Small intestine (tissue), 7 donors: ENCODE data around the gene PTCD2. TPM values are rescaled to one million over a fixed set of nuclear protein-coding genes. Genes with fewer than 3 reads are reported as not detected.
A peak's percentile ranks its signal among the peaks of the same experiment; 100 is the strongest.
"Not testable (repeated sequence)": the region's sequence is repeated elsewhere in the genome, so short reads cannot be mapped to it uniquely, and the experiment has no call there.

ENCODE experiments used
- DNase-seq, 2 donors: peaks; one replicate each; pipeline versions ENCODE4 v3.0.0 to v3.0.0-alpha.2; 2013
- FAIRE-seq: peaks from 2 replicates; lab custom pipeline; 2012; peaks lifted over from hg19 to GRCh38; lab: Jason Lieb, UNC
- H3K27ac ChIP-seq, 3 donors: one replicate each; pipeline ENCODE4 v1.5.1; 2013; ENCODE audit warnings: low read length in 2 of 3, mild to moderate bottlenecking in 2 of 3, control low read depth in 1 of 3, inconsistent platforms in 1 of 3, low read depth in 1 of 3, moderate library complexity in 1 of 3
- H3K27me3 ChIP-seq, 3 donors: one replicate each; pipeline ENCODE4 v1.6.1; 2013; ENCODE audit warnings: low read length in 3 of 3, inconsistent platforms in 1 of 3; ENCODE audit not compliant: control insufficient read depth in 3 of 3, insufficient read depth in 3 of 3
- H3K36me3 ChIP-seq, 3 donors: one replicate each; pipeline ENCODE4 v1.6.1; 2013; ENCODE audit warnings: low read length in 3 of 3, inconsistent platforms in 1 of 3, low read depth in 1 of 3, mild to moderate bottlenecking in 1 of 3, moderate library complexity in 1 of 3; ENCODE audit not compliant: control insufficient read depth in 3 of 3, insufficient read depth in 2 of 3
- H3K4me1 ChIP-seq, 3 donors: one replicate each; pipeline ENCODE4 v1.6.1; 2013; ENCODE audit warnings: low read length in 2 of 3, inconsistent platforms in 1 of 3, low read depth in 1 of 3, mild to moderate bottlenecking in 1 of 3, moderate library complexity in 1 of 3; ENCODE audit not compliant: control insufficient read depth in 3 of 3, insufficient read depth in 2 of 3
- H3K4me3 ChIP-seq, 3 donors: one replicate each; pipeline ENCODE4 v1.5.1; 2013; ENCODE audit warnings: low read length in 3 of 3, control low read depth in 1 of 3, inconsistent platforms in 1 of 3, low read depth in 1 of 3, mild to moderate bottlenecking in 1 of 3, moderate library complexity in 1 of 3
- H3K9me3 ChIP-seq, 2 donors: one replicate each; pipeline ENCODE4 v1.6.1; 2013; ENCODE audit warnings: low read depth in 1 of 2, low read length in 1 of 2; ENCODE audit not compliant: control insufficient read depth in 2 of 2, insufficient read depth in 1 of 2
- WGBS, 3 donors: extraction: QIAGEN DNeasy Blood & Tissue Kit; methylation state at CpG; one replicate each; pipeline ENCODE4 v1.1.7; 2013; 5-methylcytosine and 5-hydroxymethylcytosine counted together
- polyA plus RNA-seq, 4 donors: library from polyadenylated mRNA; stranded (reverse) in 3 of 4; unstranded in 1 of 4; fragments of 200-250 nt in 3 of 4; fragments of 120-200 nt in 1 of 4; gene quantifications; one replicate each; pipeline versions ENCODE4 v1.2.1 to v1.2.3, GENCODE V29; 2013
- donor health status: healthy with polysubstance abuse.
- donor health status: control.
- donor health status: control.
- donor health status: Bipolar disorder and iron deficiency.
- donor health status: healthy.

PTCD2 gene
- polyA plus RNA-seq, 4 donors = 0.67 to 6.7 (median 2.8) TPM

- FAIRE-seq (no peak), DNase-seq (no peak)
- Histone ChIP-seq H3K9me3 (no peaks in the 10 kb centered on the region), H3K27ac (no peak overlapping the region), H3K36me3 (no peaks in the 10 kb centered on the region), H3K4me1 (no peaks in the 10 kb centered on the region), H3K27me3 (no peaks in the 10 kb centered on the region), H3K4me3 (no peak overlapping the region)
These were observed 72.9 kb downstream of the PTCD2 start for GRCh38 chr5:72393052-72393451.

DNA sequence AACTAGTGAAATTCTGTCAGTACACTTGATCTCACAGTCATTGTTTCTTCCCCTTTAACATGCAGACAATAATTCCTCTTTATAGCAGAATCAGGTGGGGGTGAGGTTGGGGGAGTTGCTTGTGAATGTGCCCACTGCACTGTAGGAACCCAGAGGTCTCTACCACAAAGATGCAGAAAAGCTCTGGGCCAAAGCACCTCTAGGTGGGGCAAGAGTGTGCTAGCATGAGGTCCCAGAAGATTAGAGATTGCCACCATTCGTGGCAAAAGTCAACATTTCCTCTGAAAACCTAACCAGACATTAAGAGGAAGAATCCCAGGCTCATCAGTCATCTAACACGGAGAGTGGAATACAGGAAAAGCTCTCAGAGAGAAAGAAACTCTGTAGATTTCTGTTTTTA is 74.5 kb downstream of the PTCD2 start:
- DNase-seq (peak; percentile 6), FAIRE-seq (no peak)
- Histone ChIP-seq H3K9me3 (no peaks in the 10 kb centered on the region), H3K36me3 (no peaks in the 10 kb centered on the region), H3K27me3 (peaks cover 0 to 2% (median 0%) of the 10 kb centered on the region in 3 donors), H3K27ac (no peak overlapping the region), H3K4me1 (no peaks in the 10 kb centered on the region), H3K4me3 (no peak overlapping the region)
- 23 to 34% (median 26%) methylated on average over 2 of the region's 2 CpGs for WGBS, 3 donors

- peaks cover 0 to 18% of the 10 kb centered on the region in 2 donors for H3K9me3 ChIP-seq
- no peak for DNase-seq
- no peak overlapping the region for H3K4me3 ChIP-seq
- no peaks in the 10 kb centered on the region for H3K4me1 ChIP-seq
- H3K27me3 ChIP-seq = peaks cover 0 to 2% (median 0%) of the 10 kb centered on the region in 3 donors
- WGBS, 3 donors = 62 to 72% (median 64%) methylated on average over 6 of the region's 6 CpGs
- FAIRE-seq = no peak
- H3K36me3 ChIP-seq = no peaks in the 10 kb centered on the region
- no peak overlapping the region for H3K27ac ChIP-seq
These were observed 77.7 kb downstream of the PTCD2 start for GRCh38 chr5:72397836-72398235.

DNA sequence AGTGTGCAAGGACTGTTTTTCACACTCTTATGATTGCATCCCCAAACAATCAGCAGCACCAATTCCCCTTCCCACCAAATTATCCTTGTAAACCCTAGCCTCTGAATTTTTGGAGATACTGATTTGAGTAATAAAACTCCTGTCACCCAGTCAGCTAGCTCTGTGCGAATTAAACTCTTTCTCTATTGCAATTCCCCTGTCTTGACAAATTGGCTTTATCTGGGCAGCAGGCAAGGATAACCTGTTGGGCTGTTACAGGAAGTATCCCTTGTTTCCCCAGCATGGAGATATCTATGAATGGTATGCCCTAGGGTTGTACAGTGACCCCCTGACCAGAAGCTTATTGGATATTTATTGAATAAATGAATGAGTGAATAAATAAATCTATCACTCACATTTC is 80.8 kb downstream of the PTCD2 start:
- no peak for FAIRE-seq
- 62 to 100% (median 94%) methylated on average over 1 of the region's 1 CpG for WGBS, 3 donors

DNA sequence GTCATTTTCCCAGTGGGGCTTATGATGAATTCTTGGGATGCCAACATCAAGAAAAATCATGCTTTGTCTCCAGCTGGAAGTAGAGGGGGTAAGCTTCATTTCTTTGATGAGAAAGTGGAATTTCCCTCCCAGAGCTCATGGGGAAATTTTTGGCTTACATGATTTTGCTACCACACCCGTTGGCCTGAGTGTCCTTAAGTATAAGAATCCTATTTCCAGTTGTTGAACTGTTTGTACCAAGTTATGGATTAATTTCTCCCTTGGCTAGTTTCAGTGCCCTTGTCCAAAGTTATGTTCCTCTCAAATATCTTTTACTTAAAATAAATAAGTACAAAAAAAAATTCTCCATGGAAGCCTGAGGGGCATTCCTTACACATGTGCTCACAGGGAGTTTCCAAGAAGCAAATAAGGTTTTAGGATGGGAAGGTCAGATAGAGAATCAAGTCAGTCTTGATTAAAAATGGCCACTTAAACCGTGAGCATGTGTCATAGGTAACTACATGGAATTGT is 82.3 kb downstream of the PTCD2 start:
- Histone ChIP-seq H3K36me3 (no peaks in the 10 kb centered on the region), H3K4me3 (no peak overlapping the region), H3K27me3 (peaks cover 0 to 2% (median 0%) of the 10 kb centered on the region in 3 donors), H3K9me3 (peaks cover 0 to 22% of the 10 kb centered on the region in 2 donors), H3K27ac (peak overlapping the region in 1 of 3 donors; percentile 32), H3K4me1 (no peaks in the 10 kb centered on the region)
- no peak for FAIRE-seq
- DNase-seq = no peak
- WGBS, 3 donors = 55 to 81% (median 71%) methylated on average over 2 of the region's 2 CpGs

More for the DNA sequence above, 80.8 kb downstream of the PTCD2 start:
- no peak for DNase-seq
- Histone ChIP-seq H3K4me1 (no peaks in the 10 kb centered on the region), H3K4me3 (no peak overlapping the region), H3K36me3 (no peaks in the 10 kb centered on the region), H3K27me3 (peaks cover 0 to 2% (median 0%) of the 10 kb centered on the region in 3 donors), H3K27ac (no peak overlapping the region), H3K9me3 (peaks cover 0 to 22% of the 10 kb centered on the region in 2 donors)

DNA sequence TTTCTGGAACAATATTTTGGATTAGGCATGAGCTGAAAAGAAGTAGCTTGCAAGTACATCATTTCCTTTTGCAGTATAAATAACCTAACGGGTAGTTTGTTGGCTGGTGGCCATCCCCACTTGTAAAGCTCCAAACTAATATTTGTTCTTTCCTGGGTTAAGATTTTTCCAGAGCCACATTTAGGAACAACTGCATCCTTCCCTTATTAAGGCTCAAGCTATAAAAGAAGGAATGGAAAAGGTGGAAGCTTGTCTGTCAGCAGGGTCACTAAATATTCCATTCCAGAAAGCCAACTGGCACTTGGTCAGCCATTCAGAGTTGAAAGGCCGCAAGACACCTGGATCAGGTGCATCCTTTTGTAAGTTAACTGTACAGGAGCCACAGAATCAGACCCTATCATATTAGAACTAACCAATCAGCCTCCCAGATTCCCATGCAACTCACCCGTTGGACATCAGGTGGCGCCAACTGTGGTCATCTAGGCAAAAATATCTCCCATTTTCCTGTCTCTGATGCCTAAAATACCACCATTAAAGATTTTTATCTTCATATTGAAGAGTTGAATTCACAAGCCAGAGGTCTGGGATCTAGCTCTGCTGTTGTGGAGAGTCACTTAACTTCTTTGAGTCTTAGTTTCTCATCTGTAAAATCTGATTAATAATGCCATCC is 82.9 kb downstream of the PTCD2 start:
- peaks cover 0 to 22% of the 10 kb centered on the region in 2 donors for H3K9me3 ChIP-seq
- H3K27me3 ChIP-seq = peaks cover 0 to 2% (median 0%) of the 10 kb centered on the region in 3 donors
- WGBS, 3 donors = 57 to 77% (median 68%) methylated on average over 4 of the region's 4 CpGs
- H3K4me1 ChIP-seq = no peaks in the 10 kb centered on the region
- H3K4me3 ChIP-seq = no peak overlapping the region
- peak in 1 of 2 donors; percentile 8 for DNase-seq
- peak overlapping the region in 1 of 3 donors; percentile 42 for H3K27ac ChIP-seq
- H3K36me3 ChIP-seq = no peaks in the 10 kb centered on the region
- no peak for FAIRE-seq

DNA sequence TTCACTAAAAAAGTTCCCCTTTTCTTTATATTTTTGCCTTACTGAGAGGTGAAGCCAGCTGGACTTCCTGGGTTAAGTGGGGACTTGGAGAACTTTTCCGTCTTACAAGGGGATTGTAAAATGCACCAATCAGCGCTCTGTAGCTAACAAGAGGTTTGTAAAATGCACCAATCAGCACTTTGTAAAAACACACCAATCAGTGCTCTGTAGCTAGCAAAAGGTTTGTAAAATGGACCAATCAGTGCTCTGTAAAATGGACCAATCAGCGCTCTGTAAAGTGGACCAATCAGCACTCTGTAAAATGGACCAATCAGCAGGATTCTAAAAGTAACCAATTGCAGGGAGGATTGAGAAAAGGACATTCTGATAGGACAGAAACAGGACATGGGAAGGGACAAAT is 84.6 kb downstream of the PTCD2 start:
- H3K27ac ChIP-seq, H3K36me3 ChIP-seq, H3K4me1 ChIP-seq, H3K27me3 ChIP-seq, H3K4me3 ChIP-seq, FAIRE-seq, DNase-seq: not testable (repeated sequence)
- H3K9me3 ChIP-seq = peaks cover 0 to 22% of the 10 kb centered on the region in 2 donors
- WGBS, 3 donors = 79 to 90% (median 89%) methylated on average over 3 of the region's 3 CpGs

DNA sequence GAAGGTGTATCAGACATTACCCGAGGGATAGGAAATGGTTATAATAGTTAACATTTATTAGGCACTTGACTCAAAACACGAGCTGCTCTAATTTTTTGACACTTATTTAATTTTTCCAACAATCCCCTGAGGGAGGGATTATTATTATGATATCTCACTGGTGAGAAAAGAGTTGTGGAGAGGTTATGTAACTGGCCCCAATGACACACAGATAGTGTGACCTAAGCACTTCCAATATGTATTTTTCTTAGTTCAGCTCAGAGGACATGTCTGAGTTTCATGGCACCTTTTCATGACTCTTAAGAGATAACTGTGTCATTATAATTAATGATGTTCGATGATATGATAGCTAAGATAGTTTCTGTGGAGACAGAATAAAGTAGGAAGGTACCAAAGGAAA is 86.9 kb downstream of the PTCD2 start:
- 66 to 80% (median 77%) methylated on average over 3 of the region's 3 CpGs for WGBS, 3 donors
- DNase-seq (no peak), FAIRE-seq (no peak)
- H3K27ac ChIP-seq = no peak overlapping the region
- peaks cover 0 to 7% of the 10 kb centered on the region in 2 donors for H3K9me3 ChIP-seq
- H3K27me3 ChIP-seq = peaks cover 0 to 2% (median 0%) of the 10 kb centered on the region in 3 donors
- no peaks in the 10 kb centered on the region for H3K4me1 ChIP-seq
- H3K36me3 ChIP-seq = no peaks in the 10 kb centered on the region
- no peak overlapping the region for H3K4me3 ChIP-seq
